Measurements from ENCODE around the gene CAB39. TPM values are rescaled to one million over a fixed set of nuclear protein-coding genes. Genes with fewer than 3 reads are reported as not detected.

Gene CAB39
- total and polyA plus RNA-seq, 12 donors, result 17.3 to 99.7 (median 90.0) TPM

- Histone ChIP-seq H3K36me3 (no peaks in the 10 kb centered on the region), H3K4me3 (peak overlapping the region; percentile 37 to 84 (median 70)), H3K9me3 (no peaks in the 10 kb centered on the region), H3K27ac (peak overlapping the region in 4 of 10 donors; percentile 36 to 68 (median 54)), H3K27me3 (peaks cover 6 to 55% (median 35%) of the 10 kb centered on the region in 7 donors), H3K4me1 (peaks cover 4 to 61% (median 32%) of the 10 kb centered on the region in 9 donors)
- no peak for TF ChIP-seq CTCF (IDR thresholded peaks at IDR 0.05)
- ATAC-seq (no peak), DNase-seq (no peak)
- WGBS, 2 donors, result 1 to 3% methylated on average over 24 of the region's 24 CpGs
- intact Hi-C loops (cut with DNase I), result no loop called here
These were observed 152.7 kb downstream of the CAB39 start for GRCh38 chr2:230865307-230865765.

- 25 to 30% methylated on average over 35 of the region's 35 CpGs for whole genome bisulfite sequencing, 2 donors
- intact Hi-C loops (cut with DNase I), result no loop called here
- peak overlapping the region in 1 of 10 donors; percentile 15 for H3K27ac ChIP-seq
These were observed 153.4 kb downstream of the CAB39 start for GRCh38 chr2:230865766-230866755.

GRCh38 chr2:230866756-230867523 is 154.3 kb downstream of the CAB39 start:
- Histone ChIP-seq H3K27me3 (peaks cover 6 to 47% (median 24%) of the 10 kb centered on the region in 7 donors), H3K9me3 (no peaks in the 10 kb centered on the region), H3K36me3 (no peaks in the 10 kb centered on the region), H3K27ac (peak overlapping the region in 1 of 10 donors; percentile 15), H3K4me1 (peaks cover 4 to 77% (median 44%) of the 10 kb centered on the region in 9 donors), H3K4me3 (peak overlapping the region in 1 of 10 donors; percentile 73)
- no peak for TF ChIP-seq CTCF (IDR thresholded peaks at IDR 0.05)
- no peak for ATAC-seq
- WGBS, 2 donors, result 51 to 59% methylated on average over 13 of the region's 13 CpGs
- intact Hi-C loops (cut with DNase I), result no loop called here
- DNase-seq, result no peak

More at GRCh38 chr2:230865766-230866755, 153.4 kb downstream of the CAB39 start:
- peaks cover 4 to 68% (median 38%) of the 10 kb centered on the region in 9 donors for H3K4me1 ChIP-seq
- H3K4me3 ChIP-seq, result peak overlapping the region in 9 of 10 donors; percentile 41 to 84 (median 72)
- H3K9me3 ChIP-seq, result no peaks in the 10 kb centered on the region
- peaks cover 6 to 55% (median 30%) of the 10 kb centered on the region in 7 donors for H3K27me3 ChIP-seq
- TF ChIP-seq CTCF (IDR thresholded peaks at IDR 0.05), result peak in 1 of 9 donors; percentile 39
- peak in 6 of 8 donors; percentile 5 to 42 (median 16) for ATAC-seq
- DNase-seq, result no peak
- no peaks in the 10 kb centered on the region for H3K36me3 ChIP-seq
